GM12892 (cell line): ENCODE data around the gene EVA1B.
A peak's percentile ranks its signal among the peaks of the same experiment; 100 is the strongest.

Experiments
- DNase-seq: peaks from one replicate; pipeline ENCODE4 v3.0.0; 2011; ENCODE audit not compliant: insufficient read length
- FAIRE-seq: peaks from 2 replicates; lab custom pipeline; 2011; peaks lifted over from hg19 to GRCh38; lab: Jason Lieb, UNC
- POLR2A ChIP-seq: IDR thresholded peaks from 2 replicates; pipeline ENCODE4 v1.6.1; 2011; ENCODE audit warnings: low read depth, low read length, control low read depth
- POLR2AphosphoS5 ChIP-seq: IDR thresholded peaks from 2 replicates; pipeline ENCODE4 v1.6.1; 2011; ENCODE audit warnings: low read depth, low read length, control low read depth
- TAF1 ChIP-seq: IDR thresholded peaks from 2 replicates; pipeline ENCODE4 v1.6.1; 2011; ENCODE audit warnings: low read depth, mild to moderate bottlenecking, control low read depth, low read length, borderline replicate concordance

EVA1B gene

GRCh38 chr1:36305915-36306209, 17.6 kb downstream of the EVA1B start:
- TF ChIP-seq POLR2AphosphoS5 (0 out of 2 replicates have a peak, but pooled peaks have one; percentile 33), POLR2A (no peak)
- FAIRE-seq: no peak
- DNase-seq: no peak

DNA sequence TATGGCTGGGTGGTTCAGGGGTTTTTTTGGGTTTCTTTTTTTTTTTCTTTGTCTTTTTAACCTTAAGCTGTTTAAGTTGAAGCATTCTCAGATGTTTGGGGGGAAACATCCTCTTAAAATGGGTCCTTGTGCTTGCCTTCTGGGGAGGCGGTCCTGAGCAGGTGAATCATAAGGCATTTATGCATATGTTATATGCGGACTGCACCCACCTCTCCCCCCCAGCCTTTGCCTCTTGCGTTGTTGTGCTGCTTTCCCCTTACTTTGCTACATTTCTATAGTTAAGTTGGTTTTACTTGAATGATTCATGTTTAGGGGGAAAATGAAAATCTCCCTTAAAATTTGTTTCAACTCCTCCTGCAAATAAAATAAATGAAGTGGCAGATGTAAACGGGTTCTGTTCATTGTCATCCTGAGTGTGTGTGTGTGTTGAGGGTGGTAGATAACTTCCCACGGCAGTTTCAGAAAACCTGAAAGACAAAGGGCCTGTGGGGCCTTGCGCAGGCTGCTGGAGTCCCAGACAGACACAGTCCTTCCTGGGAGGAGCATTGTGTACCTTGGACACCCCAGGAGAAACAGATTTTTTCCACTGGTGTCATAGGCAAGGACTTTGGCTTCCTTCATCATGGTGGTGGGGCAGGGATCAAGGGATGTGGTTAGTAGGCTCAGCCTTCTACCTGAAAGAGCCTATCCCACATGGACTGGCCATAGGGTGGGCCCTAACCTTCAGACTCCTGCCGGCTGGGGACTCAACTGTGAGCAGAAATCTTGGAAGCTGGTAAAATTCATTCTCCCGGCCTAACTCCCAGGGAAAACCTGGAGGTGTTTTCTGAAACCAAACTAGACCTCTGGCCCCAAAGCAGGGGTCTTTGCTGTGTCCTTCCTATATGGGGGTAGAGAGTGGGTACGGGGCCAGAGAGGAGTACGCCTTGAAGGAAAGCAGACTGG, 18.2 kb downstream of the EVA1B start:
- DNase-seq (no peak), FAIRE-seq (peak; percentile 56)
- TF ChIP-seq POLR2A (no peak), POLR2AphosphoS5 (no peak), TAF1 (no peak)

DNA sequence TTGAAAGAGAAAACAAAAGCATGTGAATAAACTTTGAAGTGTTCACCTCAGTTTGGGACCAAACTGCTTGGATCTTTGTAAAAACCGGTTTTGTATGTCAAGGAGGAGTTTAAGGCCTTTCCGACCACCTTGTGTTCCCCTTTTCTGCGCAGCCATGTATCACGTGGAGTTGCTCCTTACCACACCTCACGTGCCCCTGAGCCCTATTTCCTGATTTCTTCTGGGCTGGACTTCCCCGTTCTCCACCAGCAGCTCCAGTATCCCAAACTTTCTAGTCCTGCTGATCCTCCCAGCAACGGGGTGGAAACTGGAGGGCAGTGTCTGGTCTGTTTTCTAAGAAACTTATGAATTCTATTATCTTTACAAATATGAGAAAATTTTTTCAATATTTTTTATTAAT, 18.9 kb downstream of the EVA1B start:
- DNase-seq (no peak), FAIRE-seq (no peak)
- TF ChIP-seq POLR2A: no peak
- no peak for TF ChIP-seq POLR2AphosphoS5
- TF ChIP-seq TAF1: no peak

DNA sequence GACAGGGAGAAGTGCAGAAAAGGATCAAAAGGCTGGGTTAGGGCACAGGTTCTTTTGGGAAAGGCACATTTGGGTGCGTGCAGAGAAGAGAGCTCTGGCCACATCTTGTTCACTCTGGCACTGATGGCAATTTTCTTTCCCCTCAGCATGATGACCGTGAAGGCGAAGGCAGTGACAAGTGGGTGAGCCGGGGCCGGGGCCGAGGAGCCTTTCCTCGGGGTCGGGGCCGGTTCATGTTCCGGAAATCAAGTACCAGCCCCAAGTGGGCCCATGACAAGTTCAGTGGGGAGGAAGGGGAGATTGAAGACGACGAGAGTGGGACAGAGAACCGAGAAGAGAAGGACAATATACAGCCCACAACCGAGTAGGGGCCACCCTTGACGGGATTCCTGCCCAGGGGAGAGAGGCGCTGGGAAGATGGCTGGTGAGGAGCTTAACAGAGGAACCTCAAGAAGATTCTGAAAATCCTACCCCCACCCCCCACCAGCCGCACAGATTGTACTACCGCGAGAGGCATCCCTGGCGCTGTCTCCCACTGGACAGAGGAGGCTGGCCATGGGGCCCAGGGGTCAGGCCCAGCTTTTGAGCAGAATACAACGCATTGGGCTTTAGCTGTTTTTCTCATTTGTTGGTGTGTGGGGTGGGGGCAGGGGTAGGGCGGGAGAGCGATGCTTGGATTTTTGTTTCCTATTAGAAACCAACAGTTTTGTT, 19.6 kb downstream of the EVA1B start:
- DNase-seq (no peak), FAIRE-seq (no peak)
- no peak for TF ChIP-seq TAF1
- TF ChIP-seq POLR2AphosphoS5: no peak
- TF ChIP-seq POLR2A: no peak

DNA sequence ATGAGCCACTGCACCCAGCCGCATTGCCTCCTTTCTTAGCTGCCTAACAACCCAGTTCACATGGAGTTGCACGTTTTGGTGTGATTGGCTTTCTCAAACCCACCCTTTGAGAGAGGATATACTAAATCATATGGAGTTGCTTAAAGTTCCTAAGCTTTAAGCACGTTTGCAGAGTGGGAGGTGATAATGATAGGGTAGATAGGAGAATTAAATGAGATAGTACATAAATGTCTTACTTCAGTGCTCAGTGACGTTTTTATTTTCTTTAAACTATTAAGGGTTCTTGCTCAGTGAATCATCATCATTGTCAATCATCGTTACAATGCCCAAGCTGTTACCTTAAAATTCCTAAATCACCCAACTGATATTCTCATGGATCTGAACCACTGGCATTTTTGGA, 20.2 kb downstream of the EVA1B start:
- FAIRE-seq: no peak

GRCh38 chr1:36301220-36301619, 22.2 kb downstream of the EVA1B start:
- DNase-seq (no peak), FAIRE-seq (no peak)
- TF ChIP-seq POLR2AphosphoS5 (no peak), POLR2A (no peak), TAF1 (no peak)

More for the DNA sequence above, 20.2 kb downstream of the EVA1B start:
- no peak for DNase-seq
- TF ChIP-seq POLR2AphosphoS5 (no peak), POLR2A (no peak), TAF1 (no peak)

DNA sequence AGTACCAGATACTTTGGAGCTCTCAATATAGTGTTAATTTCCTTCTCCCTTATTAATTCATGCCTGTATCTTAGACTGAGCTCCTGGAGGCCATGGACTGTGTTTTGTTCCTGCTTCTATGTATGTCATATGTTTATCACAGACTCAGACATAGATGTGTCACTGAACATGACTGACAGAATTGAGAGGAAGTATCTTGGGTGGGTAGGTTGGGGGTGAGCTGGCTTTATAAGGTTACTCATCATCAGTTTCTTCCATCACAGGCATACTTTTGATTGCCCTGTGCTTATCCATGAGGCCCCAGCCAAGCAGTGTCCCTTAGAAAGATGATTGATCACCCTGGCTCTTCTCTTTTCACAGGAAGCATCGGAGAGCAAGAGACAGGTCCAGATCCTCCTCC, 22.9 kb downstream of the EVA1B start:
- no peak for FAIRE-seq
- TF ChIP-seq POLR2A (no peak), TAF1 (no peak), POLR2AphosphoS5 (no peak)

DNA sequence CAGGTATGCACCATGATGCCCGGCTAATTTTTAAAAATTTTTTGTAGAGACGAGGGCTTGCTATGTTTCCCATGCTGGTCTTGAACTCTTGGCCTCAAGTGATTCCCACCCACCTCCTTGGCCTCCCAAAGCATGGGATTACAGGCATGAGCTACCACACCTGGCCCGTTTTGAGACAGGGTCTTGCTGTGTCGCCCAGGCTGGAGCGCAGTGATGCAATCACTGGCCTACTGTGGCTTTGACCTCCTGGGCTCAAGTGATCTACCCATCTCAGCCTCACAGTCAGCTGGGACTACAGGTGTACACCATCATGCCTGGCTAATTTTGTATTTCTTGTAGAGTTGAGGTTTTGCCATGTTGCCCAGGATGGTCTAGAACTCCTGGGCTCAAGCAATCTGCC, 24.8 kb downstream of the EVA1B start:
- no peak for FAIRE-seq
- TF ChIP-seq POLR2AphosphoS5: no peak
- TF ChIP-seq POLR2A: no peak
- TF ChIP-seq TAF1: no peak
- no peak for DNase-seq

More for the DNA sequence above, 22.9 kb downstream of the EVA1B start:
- DNase-seq: no peak

DNA sequence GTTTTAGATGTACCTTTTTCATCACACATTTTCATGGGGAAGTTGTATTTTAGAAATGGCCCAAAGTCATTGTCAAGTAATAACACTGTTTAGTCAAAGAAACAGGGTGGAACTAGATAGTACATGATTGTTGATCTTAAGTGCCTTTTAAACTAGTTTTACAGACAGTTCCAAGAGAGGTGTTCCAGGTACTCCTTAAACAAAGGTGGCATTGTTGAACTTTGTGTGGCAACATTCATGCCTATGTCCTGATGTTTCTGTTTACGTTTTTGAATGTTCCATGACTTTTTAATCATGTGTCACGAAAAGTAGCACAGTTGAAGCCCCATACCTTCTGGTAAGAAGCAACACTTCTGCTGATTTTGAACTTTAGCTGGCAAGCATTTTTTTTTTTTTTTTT, 26.4 kb downstream of the EVA1B start:
- FAIRE-seq (no peak), DNase-seq (no peak)
- no peak for TF ChIP-seq POLR2A
- no peak for TF ChIP-seq TAF1
- TF ChIP-seq POLR2AphosphoS5: no peak

DNA sequence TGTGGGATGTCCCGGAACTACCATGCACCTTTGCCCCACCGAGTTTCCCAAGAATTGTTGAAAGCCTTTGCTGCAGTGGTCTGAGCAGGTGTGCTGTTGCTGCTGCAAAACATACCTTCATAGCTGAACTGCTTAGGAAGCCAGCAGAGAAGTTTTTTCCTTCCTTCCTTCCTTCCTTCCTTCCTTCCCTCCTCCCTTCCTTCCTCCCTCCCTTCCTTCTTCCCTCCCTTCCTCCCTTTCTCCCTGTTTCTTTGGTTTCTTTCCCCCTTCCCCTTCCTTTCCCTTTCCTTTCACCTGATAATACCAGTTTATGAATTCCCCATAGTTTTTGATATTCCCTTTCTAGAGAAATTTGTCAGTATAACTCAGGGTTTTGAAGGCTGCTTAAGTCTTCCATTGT, 28.1 kb downstream of the EVA1B start:
- DNase-seq (no peak), FAIRE-seq (no peak)
- no peak for TF ChIP-seq TAF1
- no peak for TF ChIP-seq POLR2AphosphoS5
- TF ChIP-seq POLR2A: no peak

GRCh38 chr1:36287595-36287994, 35.9 kb downstream of the EVA1B start:
- DNase-seq (no peak), FAIRE-seq (no peak)
- TF ChIP-seq POLR2AphosphoS5 (no peak), TAF1 (no peak), POLR2A (no peak)

DNA sequence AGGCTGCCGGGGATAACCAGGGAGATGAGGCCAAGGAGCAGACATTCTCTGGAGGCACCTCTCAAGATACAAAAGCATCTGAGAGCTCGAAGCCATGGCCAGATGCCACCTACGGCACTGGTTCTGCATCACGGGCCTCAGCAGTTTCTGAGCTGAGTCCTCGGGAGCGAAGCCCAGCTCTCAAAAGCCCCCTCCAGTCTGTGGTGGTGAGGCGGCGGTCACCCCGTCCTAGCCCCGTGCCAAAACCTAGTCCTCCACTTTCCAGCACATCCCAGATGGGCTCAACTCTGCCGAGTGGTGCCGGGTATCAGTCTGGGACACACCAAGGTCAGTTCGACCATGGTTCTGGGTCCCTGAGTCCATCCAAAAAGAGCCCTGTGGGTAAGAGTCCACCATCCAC, 36.6 kb downstream of the EVA1B start:
- TF ChIP-seq TAF1 (no peak), POLR2A (no peak)
- no peak for FAIRE-seq

More for the DNA sequence above, 36.6 kb downstream of the EVA1B start:
- no peak for DNase-seq
